GM23248 (cell line): Measurements from ENCODE around the gene H6PD. TPM values are rescaled to one million over a fixed set of nuclear protein-coding genes. Genes with fewer than 3 reads are reported as not detected.

Experiments used
- DNase-seq: peaks from one replicate; pipeline ENCODE4 v3.0.0-alpha.2; 2015
- H2AFZ ChIP-seq: fragments of 200-600 bp; sonication (generic); 2 replicates; pipeline ENCODE4 v1.6.1; 2016; ENCODE audit warnings: antibody characterized with exemption
- H3F3A ChIP-seq: fragments of 200-600 bp; sonication (generic); 2 replicates; pipeline ENCODE4 v1.6.1; 2016; ENCODE audit warnings: mild to moderate bottlenecking, antibody characterized with exemption, mixed run types; ENCODE audit not compliant: insufficient read depth
- H3K27ac ChIP-seq: fragments of 200-600 bp; sonication (generic); 2 replicates; pipeline ENCODE4 v1.5.1; 2016; ENCODE audit warnings: mild to moderate bottlenecking
- H3K27me3 ChIP-seq: fragments of 200-600 bp; sonication (generic); replicated peaks from 2 replicates; pipeline ENCODE4 v1.6.1; 2016; ENCODE audit warnings: mild to moderate bottlenecking; ENCODE audit not compliant: insufficient read depth
- H3K36me3 ChIP-seq: fragments of 200-600 bp; sonication (generic); 2 replicates; pipeline ENCODE4 v1.6.1; 2016; ENCODE audit warnings: low read depth, mild to moderate bottlenecking
- H3K4me1 ChIP-seq: fragments of 200-600 bp; sonication (generic); 2 replicates; pipeline ENCODE4 v1.6.1; 2016; ENCODE audit warnings: mild to moderate bottlenecking; ENCODE audit not compliant: insufficient read depth
- H3K4me2 ChIP-seq: fragments of 200-600 bp; sonication (generic); one replicate; pipeline ENCODE4 v1.6.1; 2016; ENCODE audit warnings: mild to moderate bottlenecking; ENCODE audit not compliant: unreplicated experiment
- H3K4me3 ChIP-seq: fragments of 200-600 bp; sonication (generic); 2 replicates; pipeline ENCODE4 v1.5.1; 2016; ENCODE audit warnings: mild to moderate bottlenecking
- H3K79me2 ChIP-seq: fragments of 200-600 bp; sonication (generic); 2 replicates; pipeline ENCODE4 v1.6.1; 2016; ENCODE audit warnings: mild to moderate bottlenecking; ENCODE audit not compliant: insufficient read depth
- H3K9ac ChIP-seq: fragments of 200-600 bp; sonication (generic); 2 replicates; pipeline ENCODE4 v1.6.1; 2016; ENCODE audit warnings: mild to moderate bottlenecking
- H3K9me2 ChIP-seq: fragments of 200-600 bp; sonication (generic); 2 replicates; pipeline ENCODE4 v1.6.1; 2016; ENCODE audit warnings: mixed run types, mild to moderate bottlenecking, moderate library complexity; ENCODE audit not compliant: insufficient read depth
- H3K9me3 ChIP-seq: fragments of 200-600 bp; sonication (generic); one replicate; pipeline ENCODE4 v1.6.1; 2017; ENCODE audit warnings: low read depth
- H4K20me1 ChIP-seq: fragments of 200-600 bp; sonication (generic); 2 replicates; pipeline ENCODE4 v1.6.0; 2016; ENCODE audit not compliant: insufficient read depth
- EZH2 ChIP-seq: fragments of 200-600 bp; sonication (generic); IDR thresholded peaks from 2 replicates; pipeline ENCODE4 v1.6.1; 2018; ENCODE audit warnings: antibody characterized with exemption, mild to moderate bottlenecking; ENCODE audit not compliant: insufficient read depth, poor library complexity, severe bottlenecking
- EZH2phosphoT487 ChIP-seq: fragments of 200-600 bp; sonication (generic); IDR thresholded peaks from 2 replicates; pipeline ENCODE4 v1.6.1; 2018; ENCODE audit warnings: antibody characterized with exemption, moderate library complexity, mild to moderate bottlenecking, low read depth; ENCODE audit not compliant: insufficient read depth
- whole genome bisulfite sequencing, 2 experiments: methylation state at CpG; one replicate each; pipeline ENCODE4 v1.1.6; 2015 to 2017; ENCODE audit warnings: low lambda C conversion rate in 2 of 2, low coverage in 1 of 2; ENCODE audit errors: missing lambda C conversion rate in 2 of 2; 5-methylcytosine and 5-hydroxymethylcytosine counted together
- in situ Hi-C: fragments of 300-500 bp; cut with MboI; formaldehyde crosslinking; loops from 2 replicates; pipeline ENCODE4 v1.15.0; 2020
- polyA plus RNA-seq: library from polyadenylated mRNA; unstranded; fragments of >200 nt; fragmentation: Nextera tagmentation; extraction: Ambion mirVana; gene quantifications from 2 replicates; pipeline ENCODE4 v1.2.1, GENCODE V29; 2016
- total RNA-seq: library from RNA; depleted of rRNA; stranded (reverse); fragments of >200 nt; shearing (Covaris generic); gene quantifications from 2 replicates; pipeline ENCODE4 v1.2.3, GENCODE V29; 2014

The H6PD gene
- total and polyA plus RNA-seq, 2 experiments from 2014 or later = 16.1 to 29.6 TPM

DNA sequence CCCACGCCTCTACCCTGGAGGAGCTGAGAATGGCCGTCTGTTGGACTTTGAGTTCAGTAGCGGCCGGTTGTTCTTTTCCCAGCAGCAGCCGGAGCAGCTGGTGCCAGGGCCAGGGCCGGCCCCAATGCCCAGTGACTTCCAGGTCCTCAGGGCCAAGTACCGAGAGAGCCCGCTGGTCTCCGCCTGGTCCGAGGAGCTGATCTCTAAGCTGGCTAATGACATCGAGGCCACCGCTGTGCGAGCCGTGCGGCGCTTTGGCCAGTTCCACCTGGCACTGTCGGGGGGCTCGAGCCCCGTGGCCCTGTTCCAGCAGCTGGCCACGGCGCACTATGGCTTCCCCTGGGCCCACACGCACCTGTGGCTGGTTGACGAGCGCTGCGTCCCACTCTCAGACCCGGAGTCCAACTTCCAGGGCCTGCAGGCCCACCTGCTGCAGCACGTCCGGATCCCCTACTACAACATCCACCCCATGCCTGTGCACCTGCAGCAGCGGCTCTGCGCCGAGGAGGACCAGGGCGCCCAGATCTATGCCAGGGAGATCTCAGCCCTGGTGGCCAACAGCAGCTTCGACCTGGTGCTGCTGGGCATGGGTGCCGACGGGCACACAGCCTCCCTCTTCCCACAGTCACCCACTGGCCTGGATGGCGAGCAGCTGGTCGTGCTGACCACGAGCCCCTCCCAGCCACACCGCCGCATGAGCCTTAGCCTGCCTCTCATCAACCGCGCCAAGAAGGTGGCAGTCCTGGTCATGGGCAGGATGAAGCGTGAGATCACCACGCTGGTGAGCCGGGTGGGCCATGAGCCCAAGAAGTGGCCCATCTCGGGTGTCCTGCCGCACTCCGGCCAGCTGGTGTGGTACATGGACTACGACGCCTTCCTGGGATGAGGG, 29.7 kb downstream of the H6PD start:
- Histone ChIP-seq H3K27me3 (no peaks in the 10 kb centered on the region), H2AFZ (no peak overlapping the region), H3K4me1 (0 out of 2 replicates have a peak, but pooled peaks cover 3% of the 10 kb centered on the region), H3K4me3 (no peak overlapping the region), H3K36me3 (no peaks in the 10 kb centered on the region), H3K4me2 (no peak overlapping the region), H4K20me1 (peaks cover 6% of the 10 kb centered on the region; the same call in 1 of the 2 replicates), H3K79me2 (peaks cover 17% of the 10 kb centered on the region), H3K27ac (no peak overlapping the region), H3K9me2 (no peaks in the 10 kb centered on the region), H3K9ac (no peak overlapping the region), H3F3A (peaks cover 8% of the 10 kb centered on the region; the same call in 1 of the 2 replicates), H3K9me3 (no peaks in the 10 kb centered on the region)
- WGBS, 2 experiments = 94% methylated on average over 36 to 47 of the region's 50 CpGs
- in situ Hi-C loops = loop anchor here (10.0 kb wide), 2 partner anchors 191 to 231 kb away; no protein-coding TSS in a partner anchor
- DNase-seq = no peak
- TF ChIP-seq EZH2 (no peak), EZH2phosphoT487 (no peak)

DNA sequence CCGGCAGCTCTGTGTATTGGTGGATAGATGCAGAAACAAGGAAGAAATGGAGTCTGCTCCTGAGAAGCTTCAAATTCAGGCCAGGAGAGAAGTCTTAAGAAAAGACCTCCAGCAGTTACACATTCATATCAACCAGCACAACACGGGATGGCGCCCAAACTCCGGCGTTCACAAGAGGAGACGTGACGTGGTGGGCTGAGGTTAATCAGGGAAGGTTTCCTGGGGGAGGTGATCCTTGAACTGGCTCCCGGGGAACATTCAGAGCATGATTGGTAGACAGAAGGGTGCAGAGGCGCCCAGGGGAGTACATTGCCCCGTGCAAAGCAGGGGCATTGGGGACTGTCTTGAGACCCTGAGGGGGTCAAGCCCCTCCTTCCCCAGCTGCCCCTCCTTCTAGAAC, 30.5 kb downstream of the H6PD start:
- H3K4me2 ChIP-seq = no peak overlapping the region
- H3K9me2 ChIP-seq = no peaks in the 10 kb centered on the region
- TF ChIP-seq EZH2 = no peak
- H3K9me3 ChIP-seq = no peaks in the 10 kb centered on the region
- in situ Hi-C loops = loop anchor here (10.0 kb wide), 2 partner anchors 190 to 230 kb away; no protein-coding TSS in a partner anchor
- peaks cover under 1% of the 10 kb centered on the region; the same call in 1 of the 2 replicates for H4K20me1 ChIP-seq
- H3F3A ChIP-seq = no peaks in the 10 kb centered on the region
- H3K27me3 ChIP-seq = no peaks in the 10 kb centered on the region
- peaks cover 9% of the 10 kb centered on the region for H3K79me2 ChIP-seq
- 91% methylated on average over 9 to 10 of the region's 10 CpGs for WGBS, 2 experiments
- H3K9ac ChIP-seq = no peak overlapping the region
- H3K36me3 ChIP-seq = no peaks in the 10 kb centered on the region
- no peak overlapping the region for H3K4me3 ChIP-seq
- 0 out of 2 replicates have a peak, but pooled peaks cover 3% of the 10 kb centered on the region for H3K4me1 ChIP-seq
- H2AFZ ChIP-seq = no peak overlapping the region
- H3K27ac ChIP-seq = no peak overlapping the region
- no peak for DNase-seq

DNA sequence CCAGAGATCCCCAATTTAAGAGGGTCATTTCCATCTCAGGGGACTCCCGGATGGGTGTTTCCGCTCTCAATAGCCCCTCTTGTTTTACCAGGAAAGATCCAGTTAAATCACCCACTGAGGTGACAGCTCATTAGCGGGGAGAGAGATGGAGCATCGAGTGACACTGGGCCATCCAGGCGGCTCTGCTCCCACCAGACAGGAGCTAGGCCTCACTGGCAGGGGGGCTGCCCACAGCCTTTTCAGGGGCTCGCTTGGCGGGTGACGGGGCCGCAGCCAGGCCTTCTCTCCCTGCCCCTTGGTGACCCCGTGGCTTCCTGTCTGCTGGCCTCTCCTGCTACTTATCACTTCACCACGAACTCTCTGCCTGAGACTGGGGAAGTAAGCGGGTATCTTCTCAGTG, 31.4 kb downstream of the H6PD start:
- Histone ChIP-seq H3K9me2 (no peaks in the 10 kb centered on the region), H3K27me3 (no peaks in the 10 kb centered on the region), H3K4me1 (0 out of 2 replicates have a peak, but pooled peaks cover 3% of the 10 kb centered on the region), H3K79me2 (no peaks in the 10 kb centered on the region; the same call in 1 of the 2 replicates), H3K9ac (no peak overlapping the region), H4K20me1 (no peaks in the 10 kb centered on the region), H3K9me3 (no peaks in the 10 kb centered on the region), H3K4me3 (no peak overlapping the region), H3K27ac (no peak overlapping the region), H3F3A (no peaks in the 10 kb centered on the region), H2AFZ (no peak overlapping the region), H3K4me2 (no peak overlapping the region), H3K36me3 (no peaks in the 10 kb centered on the region)
- DNase-seq = no peak
- no peak for TF ChIP-seq EZH2
- TF ChIP-seq EZH2phosphoT487 = no peak
- in situ Hi-C loops = loop anchor here (10.0 kb wide), 2 partner anchors 189 to 229 kb away; no protein-coding TSS in a partner anchor
- WGBS, 2 experiments = 94% methylated on average over 12 of the region's 12 CpGs

DNA sequence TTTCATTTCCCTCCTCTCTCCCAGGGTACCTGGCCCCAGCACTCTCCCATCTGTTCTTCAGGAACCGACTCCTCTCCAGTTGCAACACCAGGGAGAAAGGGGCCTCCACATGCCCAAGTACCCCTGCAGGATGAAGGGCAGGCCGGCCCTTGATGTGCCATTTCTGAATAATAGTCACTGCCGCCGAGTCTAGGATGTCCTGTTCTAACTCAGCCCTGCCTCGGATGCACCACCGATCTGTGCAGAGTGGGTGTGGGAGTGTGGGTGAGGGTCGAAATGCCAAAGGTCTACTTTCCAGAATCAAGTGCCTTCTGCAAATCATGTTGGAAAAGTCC, 32.7 kb downstream of the H6PD start:
- no peaks in the 10 kb centered on the region for H3K9me3 ChIP-seq
- H3K27ac ChIP-seq = no peak overlapping the region
- no peaks in the 10 kb centered on the region for H4K20me1 ChIP-seq
- H2AFZ ChIP-seq = no peak overlapping the region
- no peak overlapping the region for H3K4me2 ChIP-seq
- H3K4me3 ChIP-seq = no peak overlapping the region
- no peak for TF ChIP-seq EZH2phosphoT487
- no peak for TF ChIP-seq EZH2
- no peak for DNase-seq
- no peaks in the 10 kb centered on the region for H3K79me2 ChIP-seq
- in situ Hi-C loops = loop anchor here (10.0 kb wide), 2 partner anchors 187 to 227 kb away; no protein-coding TSS in a partner anchor
- H3K36me3 ChIP-seq = no peaks in the 10 kb centered on the region
- no peaks in the 10 kb centered on the region for H3F3A ChIP-seq
- H3K9ac ChIP-seq = no peak overlapping the region
- WGBS, 2 experiments = 67 to 68% methylated on average over 7 of the region's 7 CpGs
- no peaks in the 10 kb centered on the region for H3K27me3 ChIP-seq
- H3K4me1 ChIP-seq = 0 out of 2 replicates have a peak, but pooled peaks cover 3% of the 10 kb centered on the region
- H3K9me2 ChIP-seq = no peaks in the 10 kb centered on the region
